ENCODE measurements around the gene LIG3. TPM values are rescaled to one million over a fixed set of nuclear protein-coding genes. Genes with fewer than 3 reads are reported as not detected.

LIG3 gene
- total and polyA plus RNA-seq, 2 of the 13 experiments (the other 11 are each of a cell fraction or from before 2014, with no cell fraction given): 34.4 to 36.2 TPM

DNA sequence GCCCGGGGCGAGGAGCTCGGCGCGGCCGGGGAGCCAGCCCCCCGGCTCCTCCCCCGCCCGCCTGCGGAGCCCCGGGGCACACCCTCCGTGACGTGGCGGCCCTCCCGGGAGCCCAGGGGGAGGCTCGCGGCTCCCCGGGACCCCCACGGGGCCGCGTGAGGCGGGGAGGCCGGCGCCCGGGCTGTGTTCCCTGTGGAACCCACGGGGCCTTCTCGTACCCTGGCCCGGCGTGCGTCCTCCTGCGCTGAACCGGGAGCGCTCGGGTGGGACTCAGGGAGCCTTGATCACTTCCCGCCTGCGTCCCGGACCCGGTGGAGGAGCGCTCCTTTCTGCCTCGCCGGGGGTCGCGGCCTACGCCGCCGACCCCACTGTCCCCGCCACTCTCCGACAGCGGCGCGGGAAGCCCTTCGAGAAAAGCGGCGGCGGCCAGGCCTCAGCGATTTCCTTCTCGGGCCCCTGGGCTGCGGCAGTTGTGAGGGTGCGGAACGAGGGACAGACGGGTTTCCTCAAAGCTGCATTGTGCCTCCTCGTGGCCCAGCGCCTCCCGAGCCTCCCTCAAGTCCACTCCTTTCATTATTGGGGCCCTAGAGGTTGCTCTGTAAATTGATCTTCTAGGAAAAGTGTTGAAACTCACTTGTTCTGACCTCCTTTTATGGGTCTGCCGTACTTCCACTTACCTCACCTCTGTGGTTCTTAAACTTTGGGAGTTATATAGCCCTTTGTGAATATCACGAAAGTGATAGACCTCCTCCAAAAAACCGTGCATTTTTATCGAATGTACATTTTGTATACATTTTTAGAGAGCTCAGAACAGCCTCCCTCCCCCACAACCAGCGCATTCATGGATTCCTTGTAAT lies 597 bp downstream of the LIG3 start (continued):
- TF ChIP-seq NR1H2 (CRISPR knock-in tag; IDR thresholded peaks at IDR 0.05; ENCODE audit: borderline replicate concordance, low read depth) (no peak), ZNF816 (CRISPR knock-in tag; IDR thresholded peaks at IDR 0.05; ENCODE audit: borderline replicate concordance) (0 out of 2 replicates have a peak, but pooled peaks have one; percentile 16), NCOA2 (CRISPR knock-in tag; IDR thresholded peaks at IDR 0.05) (no peak), NFE2 (CRISPR knock-in tag; IDR thresholded peaks at IDR 0.05) (no peak), SMAD3 (CRISPR knock-in tag; IDR thresholded peaks at IDR 0.05) (no peak), GABPB1 (CRISPR knock-in tag; IDR thresholded peaks at IDR 0.05) (peak; percentile 57; the same call in 1 of the 2 replicates), SAFB2 (CRISPR knock-in tag; IDR thresholded peaks at IDR 0.05; ENCODE audit: borderline replicate concordance, low read depth) (no peak), ASH2L (IDR thresholded peaks at IDR 0.05; ENCODE audit: insufficient read length, low read depth, low read length) (peak; percentile 67), MTF1 (CRISPR knock-in tag; IDR thresholded peaks at IDR 0.05) (peak; percentile 47; the same call in 1 of the 2 replicates), ATF1 (CRISPR knock-in tag; IDR thresholded peaks at IDR 0.05) (no peak), CBX2 (IDR thresholded peaks at IDR 0.05; ENCODE audit: low read depth, low read length) (no peak), CBX2 (CRISPR knock-in tag; IDR thresholded peaks at IDR 0.05; ENCODE audit: low read depth) (no peak)
- TF ChIP-seq, protein P1, sequence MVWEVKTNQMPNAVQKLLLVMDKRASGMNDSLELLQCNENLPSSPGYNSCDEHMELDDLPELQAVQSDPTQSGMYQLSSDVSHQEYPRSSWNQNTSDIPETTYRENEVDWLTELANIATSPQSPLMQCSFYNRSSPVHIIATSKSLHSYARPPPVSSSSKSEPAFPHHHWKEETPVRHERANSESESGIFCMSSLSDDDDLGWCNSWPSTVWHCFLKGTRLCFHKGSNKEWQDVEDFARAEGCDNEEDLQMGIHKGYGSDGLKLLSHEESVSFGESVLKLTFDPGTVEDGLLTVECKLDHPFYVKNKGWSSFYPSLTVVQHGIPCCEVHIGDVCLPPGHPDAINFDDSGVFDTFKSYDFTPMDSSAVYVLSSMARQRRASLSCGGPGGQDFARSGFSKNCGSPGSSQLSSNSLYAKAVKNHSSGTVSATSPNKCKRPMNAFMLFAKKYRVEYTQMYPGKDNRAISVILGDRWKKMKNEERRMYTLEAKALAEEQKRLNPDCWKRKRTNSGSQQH (CRISPR knock-in tag; IDR thresholded peaks at IDR 0.05; ENCODE audit: low read depth): peak; percentile 44; the same call in 1 of the 2 replicates
- TF ChIP-seq, protein P2, sequence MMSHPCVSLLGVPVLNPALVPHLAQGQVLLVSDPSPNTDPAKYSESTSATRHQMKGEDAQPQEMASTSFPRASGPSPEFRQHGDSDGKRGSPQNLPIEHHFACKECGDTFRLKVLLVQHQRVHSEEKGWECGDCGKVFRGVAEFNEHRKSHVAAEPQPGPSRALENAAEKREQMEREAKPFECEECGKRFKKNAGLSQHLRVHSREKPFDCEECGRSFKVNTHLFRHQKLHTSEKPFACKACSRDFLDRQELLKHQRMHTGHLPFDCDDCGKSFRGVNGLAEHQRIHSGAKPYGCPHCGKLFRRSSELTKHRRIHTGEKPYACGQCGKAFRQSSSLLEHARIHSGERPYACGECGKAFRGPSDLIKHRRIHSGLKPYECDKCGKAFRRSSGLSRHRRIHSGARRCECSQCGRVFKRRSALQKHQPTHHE (CRISPR knock-in tag; IDR thresholded peaks at IDR 0.05; ENCODE audit: borderline replicate concordance): no peak
- TF ChIP-seq, protein P3, sequence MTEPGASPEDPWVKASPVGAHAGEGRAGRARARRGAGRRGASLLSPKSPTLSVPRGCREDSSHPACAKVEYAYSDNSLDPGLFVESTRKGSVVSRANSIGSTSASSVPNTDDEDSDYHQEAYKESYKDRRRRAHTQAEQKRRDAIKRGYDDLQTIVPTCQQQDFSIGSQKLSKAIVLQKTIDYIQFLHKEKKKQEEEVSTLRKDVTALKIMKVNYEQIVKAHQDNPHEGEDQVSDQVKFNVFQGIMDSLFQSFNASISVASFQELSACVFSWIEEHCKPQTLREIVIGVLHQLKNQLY (CRISPR knock-in tag; IDR thresholded peaks at IDR 0.05): no peak
- TF ChIP-seq, protein P4, sequence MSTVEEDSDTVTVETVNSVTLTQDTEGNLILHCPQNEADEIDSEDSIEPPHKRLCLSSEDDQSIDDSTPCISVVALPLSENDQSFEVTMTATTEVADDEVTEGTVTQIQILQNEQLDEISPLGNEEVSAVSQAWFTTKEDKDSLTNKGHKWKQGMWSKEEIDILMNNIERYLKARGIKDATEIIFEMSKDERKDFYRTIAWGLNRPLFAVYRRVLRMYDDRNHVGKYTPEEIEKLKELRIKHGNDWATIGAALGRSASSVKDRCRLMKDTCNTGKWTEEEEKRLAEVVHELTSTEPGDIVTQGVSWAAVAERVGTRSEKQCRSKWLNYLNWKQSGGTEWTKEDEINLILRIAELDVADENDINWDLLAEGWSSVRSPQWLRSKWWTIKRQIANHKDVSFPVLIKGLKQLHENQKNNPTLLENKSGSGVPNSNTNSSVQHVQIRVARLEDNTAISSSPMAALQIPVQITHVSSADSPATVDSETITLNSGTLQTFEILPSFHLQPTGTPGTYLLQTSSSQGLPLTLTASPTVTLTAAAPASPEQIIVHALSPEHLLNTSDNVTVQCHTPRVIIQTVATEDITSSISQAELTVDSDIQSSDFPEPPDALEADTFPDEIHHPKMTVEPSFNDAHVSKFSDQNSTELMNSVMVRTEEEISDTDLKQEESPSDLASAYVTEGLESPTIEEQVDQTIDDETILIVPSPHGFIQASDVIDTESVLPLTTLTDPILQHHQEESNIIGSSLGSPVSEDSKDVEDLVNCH (CRISPR knock-in tag; IDR thresholded peaks at IDR 0.05): no peak
- TF ChIP-seq, protein P5, sequence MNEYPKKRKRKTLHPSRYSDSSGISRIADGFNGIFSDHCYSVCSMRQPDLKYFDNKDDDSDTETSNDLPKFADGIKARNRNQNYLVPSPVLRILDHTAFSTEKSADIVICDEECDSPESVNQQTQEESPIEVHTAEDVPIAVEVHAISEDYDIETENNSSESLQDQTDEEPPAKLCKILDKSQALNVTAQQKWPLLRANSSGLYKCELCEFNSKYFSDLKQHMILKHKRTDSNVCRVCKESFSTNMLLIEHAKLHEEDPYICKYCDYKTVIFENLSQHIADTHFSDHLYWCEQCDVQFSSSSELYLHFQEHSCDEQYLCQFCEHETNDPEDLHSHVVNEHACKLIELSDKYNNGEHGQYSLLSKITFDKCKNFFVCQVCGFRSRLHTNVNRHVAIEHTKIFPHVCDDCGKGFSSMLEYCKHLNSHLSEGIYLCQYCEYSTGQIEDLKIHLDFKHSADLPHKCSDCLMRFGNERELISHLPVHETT (CRISPR knock-in tag; conservative IDR thresholded peaks at IDR 0.05): no peak

Data from HepG2 (cell line).